ENCODE data around the gene RCAN2. TPM values are rescaled to one million over a fixed set of nuclear protein-coding genes. Genes with fewer than 3 reads are reported as not detected.

The RCAN2 gene
- total RNA-seq, 6 donors from 2014 or later = 4.8 to 14.6 (median 9.1) TPM

GRCh38 chr6:46528961-46529750, 37.9 kb upstream of the RCAN2 start:
- H3K4me3 ChIP-seq = no peak overlapping the region
- no peaks in the 10 kb centered on the region for H3K4me1 ChIP-seq
- ATAC-seq (ENCODE audit: low FRiP score in 2 of 2) (no peak), DNase-seq (no peak)
- TF ChIP-seq POLR2AphosphoS5 (IDR thresholded peaks at IDR 0.05) (no peak), EP300 (IDR thresholded peaks at IDR 0.05) (no peak), POLR2A (IDR thresholded peaks at IDR 0.05) (no peak), CTCF (IDR thresholded peaks at IDR 0.05) (no peak)
- 76 to 82% methylated on average over 3 of the region's 3 CpGs for WGBS, 2 donors
- H3K27me3 ChIP-seq = no peaks in the 10 kb centered on the region
- H3K9me3 ChIP-seq = no peaks in the 10 kb centered on the region
- no peaks in the 10 kb centered on the region for H3K36me3 ChIP-seq
- no peak overlapping the region for H3K27ac ChIP-seq

- H3K9me3 ChIP-seq = no peaks in the 10 kb centered on the region
- H3K4me3 ChIP-seq = no peak overlapping the region
- no peaks in the 10 kb centered on the region for H3K4me1 ChIP-seq
- DNase-seq (no peak), ATAC-seq (ENCODE audit: low FRiP score in 2 of 2) (no peak)
- H3K27ac ChIP-seq = no peak overlapping the region
- 85% methylated on average over 2 of the region's 2 CpGs for WGBS, 2 donors
- no peaks in the 10 kb centered on the region for H3K36me3 ChIP-seq
- H3K27me3 ChIP-seq = no peaks in the 10 kb centered on the region
- TF ChIP-seq CTCF (IDR thresholded peaks at IDR 0.05) (no peak), POLR2AphosphoS5 (IDR thresholded peaks at IDR 0.05) (no peak), EP300 (IDR thresholded peaks at IDR 0.05) (no peak), POLR2A (IDR thresholded peaks at IDR 0.05) (no peak)
These were observed 35.4 kb upstream of the RCAN2 start for GRCh38 chr6:46526607-46527006.

GRCh38 chr6:46525583-46525982, 34.3 kb upstream of the RCAN2 start:
- no peak overlapping the region for H3K4me3 ChIP-seq
- no peaks in the 10 kb centered on the region for H3K36me3 ChIP-seq
- TF ChIP-seq POLR2AphosphoS5 (IDR thresholded peaks at IDR 0.05) = no peak
- TF ChIP-seq POLR2A (IDR thresholded peaks at IDR 0.05) = no peak
- no peak for TF ChIP-seq EP300 (IDR thresholded peaks at IDR 0.05)
- no peak for TF ChIP-seq CTCF (IDR thresholded peaks at IDR 0.05)
- DNase-seq (no peak), ATAC-seq (ENCODE audit: low FRiP score in 2 of 2) (no peak)
- no peaks in the 10 kb centered on the region for H3K9me3 ChIP-seq
- no peaks in the 10 kb centered on the region for H3K4me1 ChIP-seq
- H3K27me3 ChIP-seq = no peaks in the 10 kb centered on the region
- H3K27ac ChIP-seq = no peak overlapping the region

- Histone ChIP-seq H3K27me3 (no peaks in the 10 kb centered on the region), H3K36me3 (no peaks in the 10 kb centered on the region), H3K9me3 (no peaks in the 10 kb centered on the region), H3K27ac (no peak overlapping the region), H3K4me3 (no peak overlapping the region), H3K4me1 (no peaks in the 10 kb centered on the region)
- ATAC-seq (ENCODE audit: low FRiP score in 2 of 2) (peak in 1 of 2 donors; percentile 36), DNase-seq (no peak)
- TF ChIP-seq POLR2A (IDR thresholded peaks at IDR 0.05) (no peak), EP300 (IDR thresholded peaks at IDR 0.05) (no peak), POLR2AphosphoS5 (IDR thresholded peaks at IDR 0.05) (no peak), CTCF (IDR thresholded peaks at IDR 0.05) (no peak)
These were observed 30.3 kb upstream of the RCAN2 start for GRCh38 chr6:46521464-46521971.

- no peak overlapping the region for H3K27ac ChIP-seq
- no peak overlapping the region for H3K4me3 ChIP-seq
- no peak for TF ChIP-seq POLR2A (IDR thresholded peaks at IDR 0.05)
- TF ChIP-seq CTCF (IDR thresholded peaks at IDR 0.05) = no peak
- no peak for TF ChIP-seq EP300 (IDR thresholded peaks at IDR 0.05)
- TF ChIP-seq POLR2AphosphoS5 (IDR thresholded peaks at IDR 0.05) = no peak
- DNase-seq (no peak), ATAC-seq (ENCODE audit: low FRiP score in 2 of 2) (no peak)
- no peaks in the 10 kb centered on the region for H3K27me3 ChIP-seq
- no peaks in the 10 kb centered on the region for H3K4me1 ChIP-seq
- no peaks in the 10 kb centered on the region for H3K36me3 ChIP-seq
- H3K9me3 ChIP-seq = no peaks in the 10 kb centered on the region
These were observed 26.0 kb upstream of the RCAN2 start for GRCh38 chr6:46517202-46517601.

All from upper lobe of left lung (tissue), 6 donors.